Measurements from ENCODE around the gene PRSS48.

- no peak for TF ChIP-seq GATA2 (IDR thresholded peaks at IDR 0.05; ENCODE audit: low read depth, low read length)
- no peak for TF ChIP-seq GATA3 (IDR thresholded peaks at IDR 0.05; ENCODE audit: low read depth, low read length)
Measured at GRCh38 chr4:151227172-151227571, 49.8 kb upstream of the PRSS48 start.
